GM12801 (cell line): Measurements from ENCODE around the gene SBK3.

Source experiments
- TF ChIP-seq, protein P1 (sequence below): IDR thresholded peaks from one replicate; pipeline ENCODE4 v1.5.1; 2011; ENCODE audit warnings: control low read depth; ENCODE audit not compliant: insufficient read length; ENCODE audit errors: extremely low read depth

Gene SBK3

GRCh38 chr19:55554741-55555152, 9.4 kb upstream of the SBK3 start:
- TF ChIP-seq, protein P1, sequence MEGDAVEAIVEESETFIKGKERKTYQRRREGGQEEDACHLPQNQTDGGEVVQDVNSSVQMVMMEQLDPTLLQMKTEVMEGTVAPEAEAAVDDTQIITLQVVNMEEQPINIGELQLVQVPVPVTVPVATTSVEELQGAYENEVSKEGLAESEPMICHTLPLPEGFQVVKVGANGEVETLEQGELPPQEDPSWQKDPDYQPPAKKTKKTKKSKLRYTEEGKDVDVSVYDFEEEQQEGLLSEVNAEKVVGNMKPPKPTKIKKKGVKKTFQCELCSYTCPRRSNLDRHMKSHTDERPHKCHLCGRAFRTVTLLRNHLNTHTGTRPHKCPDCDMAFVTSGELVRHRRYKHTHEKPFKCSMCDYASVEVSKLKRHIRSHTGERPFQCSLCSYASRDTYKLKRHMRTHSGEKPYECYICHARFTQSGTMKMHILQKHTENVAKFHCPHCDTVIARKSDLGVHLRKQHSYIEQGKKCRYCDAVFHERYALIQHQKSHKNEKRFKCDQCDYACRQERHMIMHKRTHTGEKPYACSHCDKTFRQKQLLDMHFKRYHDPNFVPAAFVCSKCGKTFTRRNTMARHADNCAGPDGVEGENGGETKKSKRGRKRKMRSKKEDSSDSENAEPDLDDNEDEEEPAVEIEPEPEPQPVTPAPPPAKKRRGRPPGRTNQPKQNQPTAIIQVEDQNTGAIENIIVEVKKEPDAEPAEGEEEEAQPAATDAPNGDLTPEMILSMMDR = no peak

- TF ChIP-seq, protein P1 = no peak
Measured at GRCh38 chr19:55554302-55554701, 9.0 kb upstream of the SBK3 start.

GRCh38 chr19:55553217-55554182, 8.2 kb upstream of the SBK3 start:
- TF ChIP-seq, protein P1 = no peak

- TF ChIP-seq, protein P1 = no peak
Measured at GRCh38 chr19:55552620-55553019, 7.3 kb upstream of the SBK3 start.

- TF ChIP-seq, protein P1 = no peak
Measured at GRCh38 chr19:55552206-55552605, 6.9 kb upstream of the SBK3 start.

GRCh38 chr19:55550321-55550650, 4.9 kb upstream of the SBK3 start:
- TF ChIP-seq, protein P1 = no peak

- TF ChIP-seq, protein P1 = no peak
Measured at GRCh38 chr19:55549500-55550320, 4.4 kb upstream of the SBK3 start.
